Body of pancreas (tissue), 4 donors: Measurements from ENCODE around the gene OR10T2.
"Not testable (repeated sequence)": the region's sequence is repeated elsewhere in the genome, so short reads cannot be mapped to it uniquely, and the experiment has no call there.

ENCODE experiments used
- CTCF ChIP-seq, 7 experiments: fragments of 450-650 bp in 4 of 7; fragments of 200-600 bp in 3 of 7; sonication (generic) in 3 of 7; IDR thresholded peaks; one replicate each; pipeline ENCODE4 v1.5.1; 2016 to 2019; ENCODE audit warnings: antibody characterized with exemption in 7 of 7
- POLR2A ChIP-seq, 3 donors: fragments of 450-650 bp; IDR thresholded peaks; one replicate each; pipeline ENCODE4 v1.6.1; 2016; ENCODE audit warnings: antibody characterized with exemption in 3 of 3, mild to moderate bottlenecking in 2 of 3

DNA sequence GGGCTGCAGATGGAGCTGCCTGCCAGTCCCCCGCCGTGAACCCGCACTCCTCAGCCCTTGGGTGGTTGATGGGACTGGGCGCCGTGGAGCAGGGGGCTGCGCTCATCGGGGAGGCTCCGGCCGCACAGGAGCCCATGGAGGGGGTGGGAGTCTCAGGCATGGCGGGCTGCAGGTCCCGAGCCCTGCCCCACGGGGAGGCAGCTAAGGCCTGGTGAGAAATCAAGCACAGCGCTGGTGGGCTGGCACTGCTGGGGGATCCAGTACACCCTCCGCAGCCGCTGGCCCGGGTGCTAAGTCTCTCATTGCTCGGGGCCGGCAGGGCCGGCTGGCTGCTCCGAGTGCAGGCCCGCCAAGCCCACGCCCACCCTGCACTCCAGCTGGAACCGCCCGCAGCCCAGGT lies 50.3 kb downstream of the OR10T2 start:
- TF ChIP-seq CTCF, POLR2A (IDR thresholded peaks at IDR 0.05): not testable (repeated sequence)
